HepG2 (cell line): ENCODE data around the gene GDI1. TPM values are rescaled to one million over a fixed set of nuclear protein-coding genes. Genes with fewer than 3 reads are reported as not detected.
A peak's percentile ranks its signal among the peaks of the same experiment; 100 is the strongest.

Source experiments
- DBP ChIP-seq: sonication (generic); formaldehyde crosslinking; IDR thresholded peaks from 2 replicates; pipeline ENCODE4 v1.4.0; 2020; ENCODE audit warnings: missing genetic modification reagents; ENCODE audit errors: not compliant biosample characterization
- GABPA ChIP-seq, 2 experiments: IDR thresholded peaks; 2 replicates each; pipeline ENCODE4 v1.6.1; 2011 to 2016; ENCODE audit warnings: low read depth in 2 of 2, low read length in 1 of 2, missing biosample characterization in 1 of 2, missing genetic modification characterization in 1 of 2
- HDAC1 ChIP-seq: sonication (generic); formaldehyde crosslinking; IDR thresholded peaks from 2 replicates; pipeline ENCODE4 v1.5.1; 2020; ENCODE audit warnings: mild to moderate bottlenecking, missing genetic modification reagents
- IRX3 ChIP-seq: sonication (generic); formaldehyde crosslinking; IDR thresholded peaks from 2 replicates; pipeline ENCODE4 v1.8.1; 2023; ENCODE audit warnings: mild to moderate bottlenecking, low read depth, missing genetic modification reagents, borderline replicate concordance
- KAT7 ChIP-seq: IDR thresholded peaks from 2 replicates; pipeline ENCODE4 v1.6.1; 2018; ENCODE audit warnings: borderline replicate concordance, missing compliant biosample characterization
- MIER3 ChIP-seq: IDR thresholded peaks from 2 replicates; pipeline ENCODE4 v1.6.1; 2016; ENCODE audit warnings: missing compliant biosample characterization, borderline replicate concordance
- NFE2 ChIP-seq: sonication (generic); formaldehyde crosslinking; IDR thresholded peaks from 2 replicates; pipeline ENCODE4 v1.4.0; 2020; ENCODE audit warnings: missing genetic modification reagents
- NFE2L1 ChIP-seq: sonication (generic); formaldehyde crosslinking; IDR thresholded peaks from 2 replicates; pipeline ENCODE4 v1.4.0; 2020; ENCODE audit warnings: missing genetic modification reagents, mild to moderate bottlenecking, borderline replicate concordance
- NFRKB ChIP-seq: fragments of 450-650 bp; IDR thresholded peaks from 2 replicates; pipeline ENCODE4 v1.6.1; 2017
- PAXIP1 ChIP-seq: sonication (generic); formaldehyde crosslinking; conservative IDR thresholded peaks from 2 replicates; pipeline ENCODE4 v1.4.0; 2020; ENCODE audit warnings: mild to moderate bottlenecking, missing genetic modification reagents, moderate library complexity
- PRMT3 ChIP-seq: sonication (generic); formaldehyde crosslinking; IDR thresholded peaks from 2 replicates; pipeline ENCODE4 v1.8.1; 2022; ENCODE audit warnings: low read depth, mild to moderate bottlenecking, moderate library complexity, missing genetic modification reagents, borderline replicate concordance
- RBFOX2 ChIP-seq: fragments of 200-400 bp; formaldehyde crosslinking; IDR thresholded peaks from 2 replicates; pipeline ENCODE4 v1.6.1; 2017; ENCODE audit warnings: low read depth, mild to moderate bottlenecking, low read length
- SP2 ChIP-seq: sonication (generic); formaldehyde crosslinking; IDR thresholded peaks from 2 replicates; pipeline ENCODE4 v1.5.1; 2020; ENCODE audit warnings: mild to moderate bottlenecking, missing genetic modification reagents
- TCF7 ChIP-seq: sonication (generic); IDR thresholded peaks from 2 replicates; pipeline ENCODE4 v1.6.1; 2016; ENCODE audit warnings: antibody characterized with exemption, low read depth
- TMF1 ChIP-seq: sonication (generic); formaldehyde crosslinking; IDR thresholded peaks from 2 replicates; pipeline ENCODE4 v1.8.1; 2022; ENCODE audit warnings: low read depth, missing genetic modification reagents
- U2AF2 ChIP-seq: fragments of 200-400 bp; formaldehyde crosslinking; IDR thresholded peaks from 2 replicates; pipeline ENCODE4 v1.6.1; 2017; ENCODE audit warnings: low read depth, mild to moderate bottlenecking, low read length
- ZC3H13 ChIP-seq: sonication (generic); formaldehyde crosslinking; IDR thresholded peaks from 2 replicates; pipeline ENCODE4 v1.8.1; 2023; ENCODE audit warnings: mild to moderate bottlenecking, missing genetic modification reagents, moderate library complexity
- ZNF275 ChIP-seq: sonication (generic); formaldehyde crosslinking; IDR thresholded peaks from 2 replicates; pipeline ENCODE4 v1.8.0; 2022; ENCODE audit warnings: missing genetic modification reagents, mild to moderate bottlenecking, inconsistent platforms, borderline replicate concordance
- ZNF547 ChIP-seq: sonication (generic); formaldehyde crosslinking; IDR thresholded peaks from 2 replicates; pipeline ENCODE4 v1.5.1; 2020; ENCODE audit warnings: mild to moderate bottlenecking, missing genetic modification reagents
- ZNF580 ChIP-seq: IDR thresholded peaks from 2 replicates; pipeline ENCODE4 v1.6.1; 2016; ENCODE audit warnings: low read depth, borderline replicate concordance
- ZNF607 ChIP-seq: sonication (generic); formaldehyde crosslinking; IDR thresholded peaks from 2 replicates; pipeline ENCODE4 v1.5.1; 2020; ENCODE audit warnings: missing genetic modification reagents, mild to moderate bottlenecking, borderline replicate concordance
- ZNF724P ChIP-seq: sonication (generic); formaldehyde crosslinking; IDR thresholded peaks from 2 replicates; pipeline ENCODE4 v1.8.0; 2022; ENCODE audit warnings: missing genetic modification reagents, borderline replicate concordance
- ZSCAN9 ChIP-seq: IDR thresholded peaks from 2 replicates; pipeline ENCODE4 v1.6.1; 2016; ENCODE audit warnings: borderline replicate concordance
- polyA plus RNA-seq, 8 experiments: library from polyadenylated mRNA; depleted of rRNA in 3 of 8; stranded (reverse) in 7 of 8; unstranded in 1 of 8; fragments of >200 nt; fragmentation: Illumina TruSeq in 4 of 8; extraction: Trizol in 4 of 8; gene quantifications; 2 replicates each; pipeline versions ENCODE4 v1.2.1 to v1.2.3, GENCODE V29; 2011 to 2016; ENCODE audit warnings: low read depth in 4 of 8, missing spikeins in 1 of 8, mixed read lengths in 1 of 8; ENCODE audit not compliant: insufficient read depth in 1 of 8
- total RNA-seq, 5 experiments: library from RNA; depleted of rRNA; stranded (reverse); fragments of >200 nt; fragmentation: Illumina TruSeq; extraction: Trizol; gene quantifications; 2 replicates each; pipeline ENCODE4 v1.2.3, GENCODE V29; 2016; ENCODE audit warnings: low read depth in 1 of 5

The GDI1 gene
- total and polyA plus RNA-seq, 2 of the 13 experiments (the other 11 are each of a cell fraction or from before 2014, with no cell fraction given): 17.4 to 105 TPM

- 0 out of 2 replicates have a peak, but pooled peaks have one; percentile 38 for TF ChIP-seq ZNF607 (CRISPR knock-in tag)
- TF ChIP-seq ZNF724P: 0 out of 2 replicates have a peak, but pooled peaks have one; percentile 67
- TF ChIP-seq U2AF2: no peak
- no peak for TF ChIP-seq NFE2 (CRISPR knock-in tag)
- 0 out of 2 replicates have a peak, but pooled peaks have one; percentile 14 for TF ChIP-seq HDAC1 (CRISPR knock-in tag)
- TF ChIP-seq TCF7: no peak
- TF ChIP-seq NFRKB: no peak
- no peak for TF ChIP-seq ZC3H13 (CRISPR knock-in tag)
- TF ChIP-seq PAXIP1 (CRISPR knock-in tag): 0 out of 2 replicates have a peak, but pooled peaks have one; percentile 23
- TF ChIP-seq MIER3: peak; percentile 18; the same call in 1 of the 2 replicates
- peak; percentile 38; the same call in 1 of the 2 replicates for TF ChIP-seq RBFOX2
- TF ChIP-seq GABPA (IDR thresholded peaks at IDR 0.05; ENCODE audit: low read depth, low read length): no peak
- no peak for TF ChIP-seq GABPA (CRISPR knock-in tag; IDR thresholded peaks at IDR 0.05; ENCODE audit: low read depth)
- TF ChIP-seq KAT7 (CRISPR knock-in tag): no peak
- TF ChIP-seq TMF1 (CRISPR knock-in tag): peak; percentile 65; the same call in 1 of the 2 replicates
- TF ChIP-seq ZNF547 (CRISPR knock-in tag): 0 out of 2 replicates have a peak, but pooled peaks have one; percentile 74
- TF ChIP-seq IRX3 (CRISPR knock-in tag): 0 out of 2 replicates have a peak, but pooled peaks have one; percentile 31
- TF ChIP-seq PRMT3 (CRISPR knock-in tag): no peak
- no peak for TF ChIP-seq NFE2L1 (CRISPR knock-in tag)
- TF ChIP-seq ZSCAN9 (CRISPR knock-in tag): 0 out of 2 replicates have a peak, but pooled peaks have one; percentile 36
- no peak for TF ChIP-seq ZNF275 (CRISPR knock-in tag)
- no peak for TF ChIP-seq DBP
- TF ChIP-seq SP2: 0 out of 2 replicates have a peak, but pooled peaks have one; percentile 30
- peak; percentile 53; the same call in 1 of the 2 replicates for TF ChIP-seq ZNF580 (CRISPR knock-in tag)
Measured at GRCh38 chrX:154478728-154479622, 42.0 kb downstream of the GDI1 start, which contains the start of gene LAGE3 (continued).
